PC-3 (cell line): ENCODE measurements around the gene DMRT3. TPM values are rescaled to one million over a fixed set of nuclear protein-coding genes. Genes with fewer than 3 reads are reported as not detected.

Experiments used
- ATAC-seq: fragments of 200-7000 bp; cut with Tn5 transposase; 2 replicates; pipeline ENCODE4 v1.9.1; 2020; ENCODE audit warnings: mild to moderate bottlenecking, moderate library complexity
- BruUV-seq: library from RNA; stranded (reverse); fragments of 400-500 nt; replicated peaks from 2 replicates; lab custom pipeline; 2021; lab: Mats Ljungman, UMichigan
- CTCF ChIA-PET: fragments of 300-600 bp; sonication (Branson Sonifier 250); formaldehyde crosslinking; loops from one replicate; lab custom pipeline; 2022; ENCODE audit warnings: antibody characterized with exemption; lab: Charles Lee
- POLR2A ChIA-PET: fragments of 300-600 bp; sonication (Branson Sonifier 250); formaldehyde crosslinking; loops from one replicate; lab custom pipeline; 2022; ENCODE audit warnings: antibody characterized with exemption; ENCODE audit not compliant: unreplicated experiment; lab: Charles Lee
- DNase-seq: peaks from one replicate; pipeline ENCODE4 v3.0.0-alpha.2; 2015
- H2AFZ ChIP-seq: fragments of 300-600 bp; sonication (generic); 2 replicates; pipeline ENCODE4 v1.6.0; 2016; ENCODE audit warnings: antibody characterized with exemption, low read length
- H3F3A ChIP-seq: fragments of 300-600 bp; sonication (generic); one replicate; pipeline ENCODE4 v1.6.0; 2017; ENCODE audit warnings: antibody characterized with exemption, low read length, control low read depth, mild to moderate bottlenecking; ENCODE audit not compliant: unreplicated experiment
- H3K27ac ChIP-seq: fragments of 300-600 bp; sonication (generic); 2 replicates; pipeline ENCODE4 v1.5.1; 2016; ENCODE audit warnings: mild to moderate bottlenecking, low read length
- H3K27me3 ChIP-seq: fragments of 300-600 bp; sonication (generic); 2 replicates; pipeline ENCODE4 v1.6.1; 2016; ENCODE audit warnings: low read length, mixed read lengths
- H3K36me3 ChIP-seq: fragments of 300-600 bp; sonication (generic); 2 replicates; pipeline ENCODE4 v1.6.1; 2016; ENCODE audit warnings: low read depth, mixed run types, low read length, mixed read lengths
- H3K4me1 ChIP-seq: fragments of 300-600 bp; sonication (generic); 2 replicates; pipeline ENCODE4 v1.5.1; 2016; ENCODE audit warnings: low read length; ENCODE audit not compliant: insufficient read depth
- H3K4me2 ChIP-seq: fragments of 300-600 bp; sonication (generic); 2 replicates; pipeline ENCODE4 v1.6.0; 2016; ENCODE audit warnings: low read length
- H3K4me3 ChIP-seq: fragments of 300-600 bp; sonication (generic); 2 replicates; pipeline ENCODE4 v1.5.1; 2016; ENCODE audit warnings: mild to moderate bottlenecking, low read length, mixed read lengths
- H3K79me2 ChIP-seq: fragments of 300-600 bp; sonication (generic); 2 replicates; pipeline ENCODE4 v1.6.1; 2017; ENCODE audit warnings: low read length, mixed read lengths
- H3K9ac ChIP-seq: fragments of 300-600 bp; sonication (generic); 2 replicates; pipeline ENCODE4 v1.6.0; 2016; ENCODE audit warnings: mild to moderate bottlenecking, low read length
- H3K9me2 ChIP-seq: fragments of 300-600 bp; sonication (generic); replicated peaks from 2 replicates; pipeline ENCODE4 v1.6.1; 2016; ENCODE audit warnings: mixed run types, low read length, mixed read lengths
- H3K9me3 ChIP-seq: fragments of 300-600 bp; sonication (generic); 2 replicates; pipeline ENCODE4 v1.6.1; 2016; ENCODE audit warnings: low read length, mixed read lengths
- H4K20me1 ChIP-seq: fragments of 300-600 bp; sonication (generic); 2 replicates; pipeline ENCODE4 v1.6.1; 2016; ENCODE audit warnings: low read length, mixed read lengths
- EZH2 ChIP-seq: fragments of 300-600 bp; sonication (generic); IDR thresholded peaks from one replicate; pipeline ENCODE4 v1.6.1; 2017; ENCODE audit warnings: antibody characterized with exemption, mild to moderate bottlenecking, low read length; ENCODE audit not compliant: unreplicated experiment
- EZH2phosphoT487 ChIP-seq: fragments of 300-600 bp; sonication (generic); IDR thresholded peaks from 2 replicates; pipeline ENCODE4 v1.6.1; 2018; ENCODE audit warnings: mild to moderate bottlenecking, antibody characterized with exemption, low read length, borderline replicate concordance
- intact Hi-C: fragments of 100-400 bp; cut with micrococcal nuclease; formaldehyde crosslinking; loops from 2 replicates; pipeline ENCODE4 v1.9.0; 2023
- total RNA-seq: library from RNA; depleted of rRNA; stranded (reverse); fragments of >200 nt; gene quantifications from 2 replicates; pipeline ENCODE4 v1.2.3, GENCODE V29; 2014; rRNA removed
- TF ChIP-seq, protein P1 (sequence below): fragments of 300-600 bp; sonication (generic); conservative IDR thresholded peaks from 2 replicates; pipeline ENCODE4 v1.5.1; 2017; ENCODE audit warnings: antibody characterized with exemption, low read depth, mild to moderate bottlenecking, low read length

DMRT3 gene
- total RNA-seq, 1 experiment from 2014 or later: not detected

DNA sequence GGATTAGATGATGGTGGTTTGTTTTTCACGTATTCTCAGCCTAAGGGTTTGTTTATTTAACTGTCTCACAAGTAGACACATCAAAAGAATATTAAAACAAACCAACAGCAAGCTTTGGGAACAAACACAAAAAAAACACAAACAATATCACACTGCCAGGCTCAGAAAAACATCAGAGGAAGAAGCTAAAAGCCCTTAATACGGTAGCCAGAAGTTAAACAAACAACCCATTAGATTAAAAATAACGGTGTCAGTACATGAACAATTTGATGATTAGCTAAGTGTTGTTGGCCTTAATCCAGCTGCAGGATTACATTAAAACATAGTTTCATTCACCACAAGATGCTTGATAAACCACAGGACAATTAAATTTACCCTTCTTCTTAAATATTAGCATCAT is 57.8 kb downstream of the DMRT3 start:
- H3K27me3 ChIP-seq: no peaks in the 10 kb centered on the region
- no peaks in the 10 kb centered on the region for H3K4me1 ChIP-seq
- no peaks in the 10 kb centered on the region for H3F3A ChIP-seq
- TF ChIP-seq EZH2 (no peak), EZH2phosphoT487 (no peak)
- TF ChIP-seq, protein P1, sequence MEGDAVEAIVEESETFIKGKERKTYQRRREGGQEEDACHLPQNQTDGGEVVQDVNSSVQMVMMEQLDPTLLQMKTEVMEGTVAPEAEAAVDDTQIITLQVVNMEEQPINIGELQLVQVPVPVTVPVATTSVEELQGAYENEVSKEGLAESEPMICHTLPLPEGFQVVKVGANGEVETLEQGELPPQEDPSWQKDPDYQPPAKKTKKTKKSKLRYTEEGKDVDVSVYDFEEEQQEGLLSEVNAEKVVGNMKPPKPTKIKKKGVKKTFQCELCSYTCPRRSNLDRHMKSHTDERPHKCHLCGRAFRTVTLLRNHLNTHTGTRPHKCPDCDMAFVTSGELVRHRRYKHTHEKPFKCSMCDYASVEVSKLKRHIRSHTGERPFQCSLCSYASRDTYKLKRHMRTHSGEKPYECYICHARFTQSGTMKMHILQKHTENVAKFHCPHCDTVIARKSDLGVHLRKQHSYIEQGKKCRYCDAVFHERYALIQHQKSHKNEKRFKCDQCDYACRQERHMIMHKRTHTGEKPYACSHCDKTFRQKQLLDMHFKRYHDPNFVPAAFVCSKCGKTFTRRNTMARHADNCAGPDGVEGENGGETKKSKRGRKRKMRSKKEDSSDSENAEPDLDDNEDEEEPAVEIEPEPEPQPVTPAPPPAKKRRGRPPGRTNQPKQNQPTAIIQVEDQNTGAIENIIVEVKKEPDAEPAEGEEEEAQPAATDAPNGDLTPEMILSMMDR: no peak
- H3K27ac ChIP-seq: no peak overlapping the region
- no peaks in the 10 kb centered on the region for H3K9me2 ChIP-seq
- no peaks in the 10 kb centered on the region for H3K79me2 ChIP-seq
- no peaks in the 10 kb centered on the region for H4K20me1 ChIP-seq
- CTCF ChIA-PET: no interaction called here
- no peak overlapping the region for H3K9ac ChIP-seq
- no peak for ATAC-seq
- H3K4me3 ChIP-seq: no peak overlapping the region
- no peak overlapping the region for H2AFZ ChIP-seq
- H3K4me2 ChIP-seq: no peak overlapping the region
- H3K36me3 ChIP-seq: no peaks in the 10 kb centered on the region
- intact Hi-C loops: no loop called here
- H3K9me3 ChIP-seq: no peaks in the 10 kb centered on the region
- POLR2A ChIA-PET: no interaction called here
- no TSS peak for BruUV-seq
- no peak for DNase-seq

DNA sequence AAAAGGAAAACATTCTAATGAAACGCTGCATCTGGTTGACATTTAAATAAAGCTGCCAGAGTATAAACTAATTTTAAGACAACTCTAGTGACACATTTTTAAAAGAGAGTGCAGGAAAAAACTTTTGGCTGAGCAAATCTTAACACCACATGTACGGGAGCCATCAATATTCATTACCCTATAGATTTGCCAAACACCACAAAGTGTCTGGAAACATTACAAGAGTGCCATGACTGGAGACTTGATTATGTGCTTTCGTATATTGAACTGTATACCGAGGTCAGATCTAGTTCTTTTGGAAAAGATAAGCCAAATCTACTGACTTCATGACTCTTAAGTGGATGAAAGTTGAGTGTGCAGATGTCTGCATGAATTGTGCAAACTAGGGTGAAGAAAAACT is 63.1 kb downstream of the DMRT3 start:
- no peaks in the 10 kb centered on the region for H3K27me3 ChIP-seq
- intact Hi-C loops: no loop called here
- H2AFZ ChIP-seq: no peak overlapping the region
- DNase-seq (no peak), ATAC-seq (no peak)
- no peak overlapping the region for H3K9ac ChIP-seq
- H3K9me3 ChIP-seq: no peaks in the 10 kb centered on the region
- no peak overlapping the region for H3K4me3 ChIP-seq
- TF ChIP-seq EZH2phosphoT487: no peak
- no peak for TF ChIP-seq EZH2
- TF ChIP-seq, protein P1: no peak
- no TSS peak for BruUV-seq
- no peak overlapping the region for H3K27ac ChIP-seq
- H3K9me2 ChIP-seq: no peaks in the 10 kb centered on the region
- H3F3A ChIP-seq: no peaks in the 10 kb centered on the region
- no peaks in the 10 kb centered on the region for H3K36me3 ChIP-seq
- POLR2A ChIA-PET: no interaction called here
- H3K79me2 ChIP-seq: no peaks in the 10 kb centered on the region
- no peaks in the 10 kb centered on the region for H4K20me1 ChIP-seq
- H3K4me1 ChIP-seq: no peaks in the 10 kb centered on the region
- no peak overlapping the region for H3K4me2 ChIP-seq
- CTCF ChIA-PET: no interaction called here

Other genes with a start within 250 kb of the DMRT3 start
- 0.04 TPM in 1 of 2 replicates, not detected in the other for gene DMRT1, start 135.0 kb upstream of the DMRT3 start, total RNA-seq
- not detected in 2 replicates for gene DMRT2, start 73.7 kb downstream of the DMRT3 start, total RNA-seq